Fibroblast of villous mesenchyme (primary cell): ENCODE data around the gene ATF6. TPM values are rescaled to one million over a fixed set of nuclear protein-coding genes. Genes with fewer than 3 reads are reported as not detected.

Experiments used
- DNase-seq: peaks from one replicate; pipeline ENCODE4 v3.0.0-alpha.2; 2010; ENCODE audit warnings: low read depth
- H3K4me3 ChIP-seq: 2 replicates; pipeline ENCODE4 v1.5.1; 2011; ENCODE audit warnings: low read depth, mild to moderate bottlenecking, low read length
- CTCF ChIP-seq: IDR thresholded peaks from 2 replicates; pipeline ENCODE4 v1.5.1; 2012; ENCODE audit warnings: low read depth, mild to moderate bottlenecking, low read length; ENCODE audit not compliant: insufficient read depth
- total RNA-seq: library from RNA; depleted of rRNA; stranded (reverse); fragments of >200 nt; gene quantifications from 2 replicates; pipeline ENCODE4 v1.2.3, GENCODE V29; 2012

Gene ATF6
- total RNA-seq, 1 donor: 32.8 TPM

DNA sequence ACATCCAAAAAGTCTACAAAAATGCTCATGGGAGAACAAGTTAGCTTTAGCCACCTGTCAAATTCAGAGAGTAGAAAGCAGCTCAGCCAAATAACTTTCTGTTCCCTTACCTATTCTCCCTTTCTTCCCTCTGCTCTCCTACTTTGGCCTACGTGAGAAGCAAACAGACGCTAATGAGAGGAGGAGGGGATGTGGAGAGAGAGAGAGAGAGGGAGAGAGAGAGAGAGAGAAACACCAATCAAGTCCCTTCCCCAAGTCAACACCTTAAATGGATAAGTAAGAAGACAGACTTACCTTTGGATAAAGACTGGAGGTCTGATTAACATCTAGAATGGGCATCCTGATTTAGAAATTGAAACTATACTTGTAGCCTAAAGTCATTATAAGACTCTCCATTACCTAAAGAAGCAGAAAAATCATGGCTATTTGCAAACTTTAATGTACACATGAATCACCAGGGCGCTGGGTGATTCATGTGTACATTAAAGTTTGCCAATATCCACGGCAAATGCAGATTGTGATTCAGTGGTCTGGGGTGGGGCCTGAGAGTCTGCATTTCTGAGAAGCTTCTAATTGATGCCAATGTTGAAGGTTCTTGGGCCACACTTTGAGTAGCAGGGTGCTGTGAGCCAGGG lies 29.7 kb upstream of the ATF6 start:
- H3K4me3 ChIP-seq: no peak overlapping the region
- peak; percentile 31 for DNase-seq
- no peak for TF ChIP-seq CTCF

DNA sequence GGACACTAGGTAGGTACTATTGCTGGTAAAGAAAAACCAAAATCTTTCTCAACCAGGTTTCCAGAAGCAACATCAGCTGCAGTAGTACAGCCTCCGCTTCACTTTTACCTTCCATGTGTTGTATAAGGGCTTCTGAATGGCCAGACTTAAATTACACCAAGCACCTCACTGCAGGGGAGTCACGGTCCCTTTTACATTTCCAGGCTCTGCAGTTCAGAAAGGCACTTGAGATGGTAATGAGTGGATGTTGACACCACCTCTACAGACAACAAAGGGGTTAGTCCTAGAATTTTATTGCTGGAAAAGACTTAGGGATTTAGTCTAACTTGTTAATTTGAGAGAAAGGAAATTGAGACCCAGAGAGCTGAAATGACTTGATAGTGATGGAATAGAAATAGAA lies 28.5 kb upstream of the ATF6 start:
- TF ChIP-seq CTCF: no peak
- DNase-seq: no peak
- no peak overlapping the region for H3K4me3 ChIP-seq

DNA sequence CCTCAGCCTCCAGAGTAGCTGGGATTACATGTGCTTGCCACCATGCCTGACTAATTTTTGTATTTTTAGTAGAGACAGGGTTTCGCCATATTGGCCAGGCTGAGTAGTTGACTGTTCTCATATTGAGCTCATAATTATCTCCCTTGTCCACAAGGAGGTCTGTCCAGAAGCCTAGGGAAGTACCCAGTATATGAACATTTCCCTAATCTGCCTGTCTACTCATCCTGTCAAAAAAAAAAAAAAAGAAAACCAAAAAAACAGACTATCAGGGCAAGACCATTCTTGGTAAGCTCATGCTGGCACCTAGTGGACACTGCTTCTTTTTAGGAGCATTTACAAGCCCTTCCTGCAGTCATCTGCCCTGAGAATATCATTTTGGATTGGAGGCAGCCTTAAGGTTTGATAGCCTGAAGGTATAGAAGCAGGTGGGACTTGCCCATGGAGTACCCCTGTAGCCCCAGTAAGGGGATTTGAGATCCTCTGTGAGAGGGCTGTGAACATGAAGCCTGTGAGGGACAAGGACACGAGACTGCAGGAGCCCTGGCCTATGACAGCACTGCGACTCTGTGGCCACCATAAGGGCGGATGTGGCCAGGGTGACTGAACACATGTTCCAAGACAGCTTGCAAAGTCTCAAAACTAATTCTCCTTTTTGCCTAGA lies 27.4 kb upstream of the ATF6 start:
- peak; percentile 69 for TF ChIP-seq CTCF
- DNase-seq: peak; percentile 83
- H3K4me3 ChIP-seq: no peak overlapping the region

- DNase-seq: no peak
- TF ChIP-seq CTCF: no peak
- H3K4me3 ChIP-seq: no peak overlapping the region
Observed at GRCh38 chr1:161739865-161740566, 26.1 kb upstream of the ATF6 start.

- H3K4me3 ChIP-seq: no peak overlapping the region
- TF ChIP-seq CTCF: no peak
- DNase-seq: no peak
Observed at GRCh38 chr1:161740921-161741320, 25.2 kb upstream of the ATF6 start.

GRCh38 chr1:161743231-161743630 lies 22.9 kb upstream of the ATF6 start:
- TF ChIP-seq CTCF: no peak
- H3K4me3 ChIP-seq: no peak overlapping the region
- DNase-seq: no peak
